Osteocyte (in vitro differentiated cells): ENCODE results near the gene NAALADL2. TPM values are rescaled to one million over a fixed set of nuclear protein-coding genes. Genes with fewer than 3 reads are reported as not detected.
"Not testable (repeated sequence)": the region's sequence is repeated elsewhere in the genome, so short reads cannot be mapped to it uniquely, and the experiment has no call there.

Source experiments
- DNase-seq: peaks from one replicate; pipeline ENCODE4 v3.0.0; 2021; ENCODE audit warnings: mixed read lengths; ENCODE audit not compliant: unreplicated experiment; ENCODE audit errors: extremely low spot score
- H3K27ac Mint-ChIP-seq: one replicate; pipeline ENCODE4 v1.8.0; 2021; ENCODE audit warnings: mild to moderate bottlenecking, mixed read lengths; ENCODE audit not compliant: unreplicated experiment
- H3K27me3 Mint-ChIP-seq: one replicate; pipeline ENCODE4 v1.8.0; 2021; ENCODE audit warnings: mixed read lengths; ENCODE audit not compliant: unreplicated experiment
- H3K36me3 Mint-ChIP-seq: one replicate; pipeline ENCODE4 v1.8.0; 2021; ENCODE audit warnings: mixed read lengths; ENCODE audit not compliant: unreplicated experiment
- H3K4me1 Mint-ChIP-seq: one replicate; pipeline ENCODE4 v1.8.0; 2021; ENCODE audit warnings: mixed read lengths; ENCODE audit not compliant: unreplicated experiment
- H3K4me3 Mint-ChIP-seq: one replicate; pipeline ENCODE4 v1.8.0; 2021; ENCODE audit warnings: mild to moderate bottlenecking, moderate library complexity, mixed read lengths; ENCODE audit not compliant: unreplicated experiment
- H3K9me3 Mint-ChIP-seq: one replicate; pipeline ENCODE4 v1.8.0; 2021; ENCODE audit warnings: mixed read lengths; ENCODE audit not compliant: unreplicated experiment
- total RNA-seq: library from RNA; stranded (reverse); gene quantifications from 2 replicates; pipeline ENCODE4 v1.2.1, GENCODE V29; 2021
- TF ChIP-seq, protein P1 (sequence below): fragments of 200-600 bp; sonication (generic); IDR thresholded peaks from 2 replicates; pipeline ENCODE4 v1.5.0; 2021; ENCODE audit warnings: antibody characterized with exemption, mild to moderate bottlenecking, moderate library complexity

The NAALADL2 gene
- total RNA-seq, 1 donor from 2014 or later = 16.1 TPM

DNA sequence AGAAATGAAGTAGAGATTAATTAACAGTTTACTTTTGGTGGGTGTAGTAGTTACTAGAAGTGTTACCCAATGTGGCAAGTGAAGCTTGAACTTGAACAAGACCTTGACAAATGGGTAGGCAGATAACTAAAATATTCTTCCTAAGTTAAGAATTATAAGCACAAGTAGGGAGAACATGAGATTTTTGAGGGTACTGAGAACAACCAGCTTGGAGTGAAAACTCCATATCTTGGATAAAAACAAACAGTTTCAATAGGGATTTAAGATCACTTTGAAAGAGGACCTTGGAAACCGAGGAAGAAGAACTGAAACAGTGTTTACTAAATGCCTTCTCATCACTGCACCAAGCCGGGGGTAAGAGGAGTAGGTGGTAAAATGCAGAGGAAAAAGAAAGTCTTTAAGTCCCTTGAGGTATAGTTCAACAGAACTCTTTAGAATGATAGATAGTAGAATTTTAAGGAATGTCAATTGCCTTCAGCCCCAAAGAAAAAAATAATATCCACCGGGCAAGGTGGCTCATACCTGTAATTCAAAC, 496.7 kb downstream of the NAALADL2 start:
- Mint-ChIP-seq H3K4me1 (peaks cover 12% of the 10 kb centered on the region), H3K4me3 (no peak overlapping the region), H3K27me3 (no peaks in the 10 kb centered on the region), H3K9me3 (peaks cover 4% of the 10 kb centered on the region), H3K27ac (peak overlapping the region; percentile 19), H3K36me3 (no peaks in the 10 kb centered on the region)
- TF ChIP-seq, protein P1, sequence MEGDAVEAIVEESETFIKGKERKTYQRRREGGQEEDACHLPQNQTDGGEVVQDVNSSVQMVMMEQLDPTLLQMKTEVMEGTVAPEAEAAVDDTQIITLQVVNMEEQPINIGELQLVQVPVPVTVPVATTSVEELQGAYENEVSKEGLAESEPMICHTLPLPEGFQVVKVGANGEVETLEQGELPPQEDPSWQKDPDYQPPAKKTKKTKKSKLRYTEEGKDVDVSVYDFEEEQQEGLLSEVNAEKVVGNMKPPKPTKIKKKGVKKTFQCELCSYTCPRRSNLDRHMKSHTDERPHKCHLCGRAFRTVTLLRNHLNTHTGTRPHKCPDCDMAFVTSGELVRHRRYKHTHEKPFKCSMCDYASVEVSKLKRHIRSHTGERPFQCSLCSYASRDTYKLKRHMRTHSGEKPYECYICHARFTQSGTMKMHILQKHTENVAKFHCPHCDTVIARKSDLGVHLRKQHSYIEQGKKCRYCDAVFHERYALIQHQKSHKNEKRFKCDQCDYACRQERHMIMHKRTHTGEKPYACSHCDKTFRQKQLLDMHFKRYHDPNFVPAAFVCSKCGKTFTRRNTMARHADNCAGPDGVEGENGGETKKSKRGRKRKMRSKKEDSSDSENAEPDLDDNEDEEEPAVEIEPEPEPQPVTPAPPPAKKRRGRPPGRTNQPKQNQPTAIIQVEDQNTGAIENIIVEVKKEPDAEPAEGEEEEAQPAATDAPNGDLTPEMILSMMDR = no peak
- DNase-seq = no peak

DNA sequence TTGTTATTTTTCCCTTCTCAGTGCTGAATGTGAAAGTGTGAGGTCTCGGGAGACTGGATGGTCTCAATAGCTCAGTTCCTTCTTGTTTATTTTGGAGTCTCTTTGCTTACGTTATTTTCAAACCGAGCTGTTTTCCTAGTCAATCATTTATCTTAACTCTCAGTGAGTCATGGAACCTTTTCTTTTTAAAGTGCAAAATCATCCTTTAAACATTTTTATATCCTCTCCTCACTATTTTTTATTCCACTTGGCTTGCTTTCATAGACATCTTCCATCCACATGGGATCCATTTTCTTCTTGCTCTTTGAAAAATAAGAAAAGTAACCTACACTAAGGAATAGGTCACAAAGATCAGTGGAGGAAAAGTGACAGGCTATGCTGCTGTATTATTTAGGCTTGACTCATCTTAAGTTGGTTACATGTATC, 497.8 kb downstream of the NAALADL2 start:
- no peak for DNase-seq

DNA sequence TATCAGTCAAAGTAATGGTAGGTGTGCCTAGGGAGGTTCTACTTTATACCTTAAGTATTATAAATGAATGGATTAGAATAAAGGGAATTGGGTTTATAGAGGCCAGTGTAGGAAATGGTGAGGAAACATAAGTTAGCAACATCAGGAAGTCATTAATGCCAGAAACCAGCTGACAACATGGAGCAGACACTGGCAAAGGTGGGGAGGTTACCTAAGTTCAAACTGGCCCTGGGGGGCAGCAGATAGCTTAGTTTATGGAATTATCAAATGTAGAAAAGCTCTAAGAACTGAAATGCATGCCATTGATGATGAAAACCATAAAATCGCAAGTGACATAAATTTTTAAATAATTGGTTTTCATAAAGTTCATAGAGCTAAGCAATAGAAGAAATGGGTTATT, 498.6 kb downstream of the NAALADL2 start:
- TF ChIP-seq, protein P1 = no peak
- H3K4me1 Mint-ChIP-seq = peaks cover 12% of the 10 kb centered on the region
- no peaks in the 10 kb centered on the region for H3K27me3 Mint-ChIP-seq
- H3K27ac Mint-ChIP-seq = no peak overlapping the region
- no peak for DNase-seq
- H3K36me3 Mint-ChIP-seq = peaks cover under 1% of the 10 kb centered on the region
- no peak overlapping the region for H3K4me3 Mint-ChIP-seq
- peaks cover 11% of the 10 kb centered on the region for H3K9me3 Mint-ChIP-seq

More for the DNA sequence above, 497.8 kb downstream of the NAALADL2 start:
- Mint-ChIP-seq H3K27ac (peak overlapping the region; percentile 51), H3K27me3 (no peaks in the 10 kb centered on the region), H3K9me3 (peaks cover 4% of the 10 kb centered on the region), H3K4me3 (no peak overlapping the region), H3K4me1 (peaks cover 12% of the 10 kb centered on the region), H3K36me3 (no peaks in the 10 kb centered on the region)
- TF ChIP-seq, protein P1 = no peak

DNA sequence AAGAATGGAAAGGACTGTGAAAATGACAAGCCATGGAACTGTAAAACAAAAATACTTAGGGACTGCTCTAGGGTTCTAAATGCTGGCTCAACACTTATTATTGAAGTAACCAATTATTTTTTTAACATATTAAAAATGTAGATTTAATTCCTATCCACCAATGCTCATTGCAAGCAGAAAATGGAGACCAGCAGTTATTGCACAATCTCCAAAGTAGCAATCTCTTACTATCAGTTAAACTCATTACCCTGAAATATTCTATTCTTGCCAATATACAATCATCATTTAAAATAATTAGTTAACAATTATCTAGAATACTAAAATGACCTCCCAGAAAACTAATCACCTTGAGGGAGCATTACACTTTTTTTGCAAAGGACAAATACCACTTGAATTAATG, 499.8 kb downstream of the NAALADL2 start:
- TF ChIP-seq, protein P1 = no peak
- Mint-ChIP-seq H3K4me3 (no peak overlapping the region), H3K36me3 (peaks cover 2% of the 10 kb centered on the region), H3K9me3 (peaks cover 15% of the 10 kb centered on the region), H3K27me3 (no peaks in the 10 kb centered on the region), H3K4me1 (peaks cover 13% of the 10 kb centered on the region), H3K27ac (no peak overlapping the region)
- DNase-seq = no peak

DNA sequence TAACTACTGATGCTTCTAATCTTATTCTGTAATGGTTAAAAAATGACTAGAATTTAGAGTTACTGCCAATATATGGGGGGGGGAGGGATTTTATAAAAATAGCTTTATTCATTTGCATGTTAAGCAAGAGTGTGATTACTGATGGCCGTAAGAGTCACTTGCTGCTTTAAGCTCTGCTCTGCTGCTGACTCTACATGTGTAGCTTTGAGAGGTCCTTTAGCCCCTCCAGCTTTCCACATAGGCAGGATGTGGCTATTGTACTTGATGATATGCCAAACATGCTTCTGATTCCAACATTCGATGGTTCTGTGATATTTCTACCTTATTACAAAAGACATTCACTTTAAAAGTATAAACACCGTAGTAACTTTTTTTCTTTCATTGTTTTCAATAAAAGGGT, 511.3 kb downstream of the NAALADL2 start:
- DNase-seq, H3K4me3 Mint-ChIP-seq, H3K9me3 Mint-ChIP-seq, H3K36me3 Mint-ChIP-seq, H3K27me3 Mint-ChIP-seq, H3K27ac Mint-ChIP-seq: not testable (repeated sequence)
- peaks cover 13% of the 10 kb centered on the region for H3K4me1 Mint-ChIP-seq

DNA sequence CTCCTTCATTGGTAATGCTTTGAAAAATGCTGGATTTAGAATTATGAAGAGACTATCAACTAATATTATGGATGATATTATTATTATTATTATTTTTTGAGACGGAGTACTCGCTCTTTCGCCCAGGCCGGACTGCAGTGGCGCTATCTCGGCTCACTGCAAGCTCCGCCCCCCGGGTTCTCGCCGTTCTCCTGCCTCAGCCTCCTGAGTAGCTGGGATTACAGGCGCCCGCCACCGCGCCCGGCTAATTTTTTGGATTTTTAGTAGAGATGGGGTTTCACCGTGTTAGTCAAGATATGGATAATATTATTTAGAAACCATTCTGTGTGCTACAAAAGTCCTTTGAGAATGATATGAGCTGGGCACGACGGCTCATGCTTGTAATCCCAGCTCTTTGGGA, 512.1 kb downstream of the NAALADL2 start:
- H3K4me3 Mint-ChIP-seq, H3K27me3 Mint-ChIP-seq, DNase-seq, H3K36me3 Mint-ChIP-seq, H3K27ac Mint-ChIP-seq, H3K9me3 Mint-ChIP-seq: not testable (repeated sequence)
- peaks cover 13% of the 10 kb centered on the region for H3K4me1 Mint-ChIP-seq
